Neural cell (in vitro differentiated cells): ENCODE measurements around the gene MAPK11.

ENCODE experiments used
- POLR2AphosphoS5 ChIP-seq: IDR thresholded peaks from 2 replicates; pipeline ENCODE4 v1.6.1; 2012
- RAD21 ChIP-seq: fragments of 450-650 bp; conservative IDR thresholded peaks from 2 replicates; pipeline ENCODE4 v1.6.1; 2014; ENCODE audit warnings: antibody characterized with exemption, mild to moderate bottlenecking, moderate library complexity
- REST ChIP-seq: IDR thresholded peaks from 2 replicates; pipeline ENCODE4 v1.6.1; 2012; ENCODE audit warnings: borderline replicate concordance

- TF ChIP-seq REST = no peak
- TF ChIP-seq POLR2AphosphoS5 = no peak
- no peak for TF ChIP-seq RAD21
These were observed 21.7 kb downstream of the MAPK11 start for GRCh38 chr22:50248196-50249081.
